Measurements from ENCODE around the gene ADCY9.
"Not testable (repeated sequence)": the region's sequence is repeated elsewhere in the genome, so short reads cannot be mapped to it uniquely, and the experiment has no call there.

Gene ADCY9

GRCh38 chr16:4062212-4062802, 53.9 kb downstream of the ADCY9 start:
- no peak for DNase-seq

- DNase-seq: no peak
These were observed 55.4 kb downstream of the ADCY9 start for GRCh38 chr16:4060823-4061222.

- DNase-seq: no peak
These were observed 56.2 kb downstream of the ADCY9 start for GRCh38 chr16:4060009-4060408.

GRCh38 chr16:4058386-4058785, 57.9 kb downstream of the ADCY9 start:
- DNase-seq: no peak

- no peak for DNase-seq
These were observed 58.8 kb downstream of the ADCY9 start for GRCh38 chr16:4057439-4057877.

GRCh38 chr16:4056161-4057105, 59.8 kb downstream of the ADCY9 start:
- no peak for DNase-seq

DNA sequence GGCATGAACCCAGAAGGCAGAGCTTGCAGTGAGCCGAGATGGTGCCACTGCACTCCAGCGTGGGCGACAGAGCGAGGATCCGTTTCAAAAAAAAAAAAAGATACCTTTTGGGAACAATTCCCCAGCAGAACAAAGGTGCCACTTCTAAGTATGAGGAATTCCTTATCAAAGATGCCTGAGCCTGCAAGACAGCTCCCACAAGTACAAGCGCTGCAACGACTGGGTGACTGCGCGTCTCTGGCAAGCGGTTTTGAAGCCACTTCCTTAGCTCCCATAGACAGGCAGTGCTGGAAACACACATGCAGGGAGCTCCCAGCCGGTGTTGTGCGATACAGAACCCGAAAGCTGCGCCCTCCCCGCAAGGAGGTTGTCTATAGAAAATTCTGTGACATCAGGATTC, 60.5 kb downstream of the ADCY9 start:
- no peak for DNase-seq

DNA sequence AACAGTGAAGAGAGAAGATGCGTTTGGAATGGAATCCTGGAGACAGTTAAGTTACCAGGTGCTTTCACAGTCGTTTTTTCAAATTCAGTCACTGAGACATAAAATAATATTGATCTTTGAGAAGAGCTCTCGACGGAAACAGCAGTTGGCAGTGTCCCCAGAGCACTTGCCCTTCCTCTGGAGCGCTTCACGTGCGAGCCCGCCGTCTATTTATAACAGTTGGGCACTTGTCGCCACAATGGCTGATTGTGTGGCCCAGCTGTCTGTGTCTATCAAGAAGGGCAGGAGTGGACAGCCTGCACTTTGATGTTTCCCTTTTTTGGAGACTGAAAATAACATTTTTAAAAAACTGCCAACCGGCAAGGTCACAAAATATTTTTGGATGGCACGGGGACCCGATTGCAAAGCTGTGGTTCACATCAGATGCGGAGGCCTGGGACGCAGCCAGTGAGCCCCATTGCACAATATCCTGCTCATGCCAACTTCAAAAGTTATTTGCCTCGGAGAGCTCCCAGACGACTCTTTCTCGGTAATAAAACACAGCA, 62.9 kb downstream of the ADCY9 start:
- DNase-seq: no peak

DNA sequence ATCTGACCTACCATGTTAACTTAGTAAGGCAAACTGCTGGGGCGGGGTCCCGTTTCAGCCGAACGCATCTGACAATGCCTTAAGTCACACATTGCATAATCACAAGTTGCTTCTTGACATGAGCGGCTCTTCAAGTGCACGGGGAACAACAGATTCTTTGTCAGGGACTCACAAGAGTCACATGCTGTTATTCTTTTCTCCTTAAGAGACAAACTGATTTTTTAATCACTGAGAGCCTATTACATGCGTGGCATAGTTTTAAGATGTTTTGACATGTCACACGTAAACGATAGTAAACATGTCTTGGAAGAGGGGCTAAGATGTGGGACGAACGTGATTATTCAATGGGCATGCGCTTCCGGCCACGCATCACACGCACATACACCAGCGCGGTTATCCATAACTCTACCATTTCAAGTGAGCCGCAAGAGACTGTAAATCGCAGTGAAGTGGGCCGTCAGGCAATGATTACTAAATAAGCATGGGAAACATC, 63.4 kb downstream of the ADCY9 start:
- DNase-seq: no peak

DNA sequence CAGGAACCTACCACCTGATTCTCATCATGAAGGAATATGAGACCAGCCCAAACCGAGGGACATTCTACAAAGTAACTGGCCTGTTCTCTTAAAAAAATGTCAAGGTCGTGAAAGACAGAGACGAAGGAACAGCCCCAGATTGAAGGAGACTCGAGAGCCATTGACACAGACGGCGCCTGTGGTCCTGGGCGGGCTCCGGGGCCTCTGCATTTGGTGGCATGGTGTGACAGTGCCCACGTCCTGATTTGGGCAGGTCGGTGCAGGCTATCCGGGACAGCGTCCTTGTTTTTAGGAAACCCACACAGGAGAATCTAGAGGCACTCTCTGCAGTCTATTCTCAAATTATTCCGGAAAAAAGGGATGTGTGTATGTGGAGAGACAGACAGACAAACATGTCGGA, 64.1 kb downstream of the ADCY9 start:
- DNase-seq: no peak

- no peak for DNase-seq
These were observed 64.7 kb downstream of the ADCY9 start for GRCh38 chr16:4051591-4051990.

- no peak for DNase-seq
These were observed 67.2 kb downstream of the ADCY9 start for GRCh38 chr16:4049031-4049430.

DNA sequence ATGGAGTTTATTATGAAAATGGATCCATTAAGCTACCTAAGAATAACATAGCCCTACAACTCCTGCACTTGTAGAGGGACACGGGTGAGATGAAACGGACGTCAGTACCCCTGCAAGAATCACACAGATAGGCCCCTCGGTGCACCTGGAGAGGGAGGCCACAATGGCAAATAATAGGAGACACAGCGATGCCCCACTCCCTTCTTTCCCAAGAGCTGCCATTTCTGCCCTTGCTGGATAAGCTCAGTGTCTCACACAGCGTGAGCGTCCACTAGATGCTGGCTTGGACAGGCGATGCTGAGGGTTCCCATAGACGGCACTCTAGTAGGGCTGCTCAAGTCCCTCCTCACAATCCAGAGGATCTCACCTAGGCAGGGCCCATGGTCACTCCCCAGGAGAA, 67.8 kb downstream of the ADCY9 start:
- DNase-seq: no peak

GRCh38 chr16:4046221-4046620, 70.0 kb downstream of the ADCY9 start:
- DNase-seq: no peak

GRCh38 chr16:4045561-4045960, 70.7 kb downstream of the ADCY9 start:
- DNase-seq: not testable (repeated sequence)

- DNase-seq: no peak
These were observed 73.7 kb downstream of the ADCY9 start for GRCh38 chr16:4042581-4042980.

GRCh38 chr16:4038448-4038847, 77.8 kb downstream of the ADCY9 start:
- DNase-seq: no peak

DNA sequence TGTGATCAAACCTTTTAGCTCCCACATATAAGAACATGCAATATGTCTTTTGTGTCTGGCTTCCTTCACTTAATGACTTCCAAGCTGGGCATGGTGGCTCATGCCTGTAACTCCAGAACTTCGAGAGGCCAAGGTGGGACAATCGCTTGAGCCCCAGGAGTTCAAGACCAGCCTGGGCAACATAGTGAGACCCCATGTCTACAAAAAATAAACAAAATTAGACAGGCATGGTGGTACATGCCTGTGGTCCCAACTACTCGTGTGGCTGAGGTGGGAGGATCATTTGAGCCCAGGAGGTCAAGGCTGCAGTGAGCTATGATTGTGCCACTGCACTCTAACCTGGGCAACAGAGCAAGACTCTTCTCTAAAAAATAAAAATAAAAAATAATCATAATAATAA, 79.3 kb downstream of the ADCY9 start:
- not testable (repeated sequence) for DNase-seq

- DNase-seq: no peak
These were observed 81.3 kb downstream of the ADCY9 start for GRCh38 chr16:4034963-4035362.

DNA sequence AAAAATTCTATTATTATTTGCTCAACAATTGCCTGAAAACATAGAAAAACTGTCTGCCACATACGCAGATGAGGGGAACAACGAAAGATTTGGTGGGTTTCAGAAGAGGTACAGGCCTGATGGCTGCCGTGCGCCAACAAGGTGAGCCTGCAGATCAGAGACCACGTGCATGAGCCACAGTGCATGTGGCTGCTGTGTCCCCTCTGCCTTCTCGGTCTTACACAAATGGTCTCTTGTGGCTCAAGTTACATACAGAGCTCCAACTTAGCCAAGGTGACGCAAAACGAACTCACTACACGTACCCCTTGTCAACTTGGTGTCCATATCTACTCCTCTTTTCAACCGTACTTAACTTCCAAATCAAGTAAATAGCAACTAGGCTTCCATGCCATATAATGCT, 82.3 kb downstream of the ADCY9 start:
- DNase-seq: no peak

DNA sequence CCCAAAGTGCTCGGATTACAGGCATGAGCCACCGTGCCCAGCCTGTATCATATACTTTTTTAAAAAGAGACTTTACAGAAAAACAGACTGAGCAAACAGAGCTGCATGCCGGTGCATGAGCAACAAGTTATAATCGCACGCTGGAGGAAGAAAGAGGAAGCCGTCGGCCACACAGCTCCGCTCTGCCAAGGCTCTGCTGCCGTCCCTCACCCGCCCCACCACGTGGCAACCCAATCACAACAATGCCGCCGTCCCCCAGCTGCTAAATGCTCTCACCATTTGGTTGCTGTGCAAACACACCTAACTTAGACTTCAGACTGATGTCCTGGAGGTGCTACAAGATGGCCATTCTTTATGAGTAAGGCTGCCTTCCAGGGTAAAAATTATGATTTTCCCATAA, 83.5 kb downstream of the ADCY9 start:
- no peak for DNase-seq

GRCh38 chr16:4028144-4028543, 88.1 kb downstream of the ADCY9 start:
- DNase-seq: no peak

DNA sequence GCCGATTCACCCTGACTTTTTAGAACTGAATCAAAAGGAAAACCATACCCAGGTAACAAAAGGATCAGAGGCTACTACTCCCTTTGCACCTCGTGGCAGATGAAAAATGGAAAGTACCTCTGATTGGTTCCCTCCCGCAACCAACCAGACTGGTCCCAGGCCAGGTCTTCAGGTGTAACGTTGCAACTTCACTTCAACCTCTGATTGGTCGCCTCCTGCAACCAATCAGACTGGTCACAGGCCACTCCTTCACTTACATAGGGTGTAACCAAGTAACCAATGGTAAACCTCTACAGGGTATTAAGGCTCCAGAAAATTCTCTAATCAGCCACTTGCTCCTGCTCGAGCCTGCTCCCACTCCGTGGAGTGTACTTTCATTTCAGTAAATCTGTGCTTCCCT, 89.4 kb downstream of the ADCY9 start:
- DNase-seq: no peak

GRCh38 chr16:4025428-4025827, 90.8 kb downstream of the ADCY9 start:
- DNase-seq: no peak

All from kidney glomerular epithelial cell (primary cell).